GM10248 (cell line): ENCODE data around the gene COPZ1.

Source experiments
- CTCF ChIA-PET: fragments of 300-600 bp; sonication (Branson Sonifier 250); formaldehyde crosslinking; extraction: SDS; loops from one replicate; lab custom pipeline; 2021; ENCODE audit warnings: antibody characterized with exemption; lab: Yijun Ruan, JAX
- POLR2A ChIA-PET: fragments of 350-650 bp; sonication (Branson Sonifier 250); formaldehyde crosslinking; extraction: SDS; loops from one replicate; lab custom pipeline; 2020; ENCODE audit warnings: antibody characterized with exemption; lab: Yijun Ruan, JAX
- DNase-seq: peaks from one replicate; pipeline ENCODE4 v3.0.0; 2012; ENCODE audit errors: extremely low spot score
- CTCF ChIP-seq: IDR thresholded peaks from 2 replicates; pipeline ENCODE4 v1.5.1; 2012; ENCODE audit warnings: mild to moderate bottlenecking, low read depth; ENCODE audit errors: extremely low read depth, missing control alignments, control extremely low read depth

Gene COPZ1

GRCh38 chr12:54286042-54287030 lies 38.6 kb upstream of the COPZ1 start:
- DNase-seq, result no peak
- ChIA-PET CTCF (interaction anchor here (0.9 to 4.8 kb wide), 10 partner anchors 8 to 93 kb away, joined by 3 to 57 read pairs (median 4); partner anchors contain the start of gene COPZ1), POLR2A (interaction anchor here (0.6 to 1.8 kb wide), 10 partner anchors 10 to 190 kb away, joined by 3 to 9 read pairs (median 4); partner anchors contain the start of gene COPZ1)
- no peak for TF ChIP-seq CTCF

- TF ChIP-seq CTCF, result no peak
- CTCF ChIA-PET, result interaction anchor here (0.9 to 4.8 kb wide), 9 partner anchors 7 to 92 kb away, joined by 3 to 57 read pairs (median 4); partner anchors contain the start of gene COPZ1
- POLR2A ChIA-PET, result interaction anchor here (0.7 to 5.8 kb wide), 9 partner anchors 7 to 72 kb away, joined by 3 to 49 read pairs (median 4); partner anchors contain the start of genes CBX5, COPZ1 and HNRNPA1
- DNase-seq, result no peak
These were observed 37.4 kb upstream of the COPZ1 start for GRCh38 chr12:54287261-54288157.

DNA sequence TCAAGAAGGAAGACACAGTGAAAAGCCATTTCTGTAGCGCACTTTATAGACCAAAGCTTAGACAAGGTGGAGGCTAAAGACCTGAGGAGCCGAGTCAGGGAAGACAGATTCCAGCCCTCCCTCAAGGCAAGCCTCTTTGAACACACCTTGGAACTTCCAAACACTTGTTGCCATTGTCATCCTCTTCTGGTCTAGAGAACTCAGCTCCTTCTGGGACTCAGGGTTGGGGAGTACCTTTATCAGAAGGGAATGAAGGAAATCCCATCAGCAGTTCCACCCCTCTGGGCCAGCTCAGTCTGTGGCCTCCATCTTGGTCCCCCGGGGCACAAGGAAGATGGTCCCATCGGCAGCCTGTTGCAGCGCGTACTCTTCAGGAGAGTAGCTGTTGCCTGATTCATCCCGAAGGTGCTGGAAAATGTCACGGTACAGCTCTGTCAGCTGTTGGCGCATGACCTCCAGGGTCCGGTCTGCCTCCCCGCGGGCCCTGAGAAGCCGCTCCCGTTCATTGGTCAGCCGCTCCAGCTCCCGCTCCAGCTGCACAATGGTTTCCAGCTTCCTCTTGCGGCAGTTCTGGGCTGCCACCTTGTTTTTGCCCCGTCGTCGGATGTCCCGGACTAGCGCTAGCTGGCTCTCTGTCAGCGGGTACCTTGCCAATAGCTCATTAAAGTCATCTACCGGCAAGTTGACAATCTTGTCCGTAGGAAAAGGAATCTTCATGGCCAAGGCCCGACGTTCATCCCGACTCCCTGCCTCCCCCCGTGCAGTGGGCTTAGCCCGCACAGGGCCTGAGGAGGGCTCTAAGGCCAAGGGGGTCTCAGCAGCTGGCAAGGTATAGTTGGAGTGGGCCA lies 32.6 kb upstream of the COPZ1 start:
- no peak for DNase-seq
- POLR2A ChIA-PET, result interaction anchor here (0.6 to 5.8 kb wide), 8 partner anchors 9 to 241 kb away, joined by 3 to 49 read pairs (median 4); partner anchors contain the start of genes CBX5, COPZ1 and HNRNPA1
- CTCF ChIA-PET, result interaction anchor here (0.8 to 7.4 kb wide), 26 partner anchors 7 to 107 kb away, joined by 3 to 69 read pairs (median 9); partner anchors contain the start of gene COPZ1
- TF ChIP-seq CTCF, result no peak

GRCh38 chr12:54292931-54293241 lies 32.0 kb upstream of the COPZ1 start:
- no peak for TF ChIP-seq CTCF
- ChIA-PET POLR2A (interaction anchor here (1.0 to 5.8 kb wide), 3 partner anchors 12 to 237 kb away, joined by 3 to 49 read pairs (median 4); partner anchors contain the start of genes CBX5, COPZ1 and HNRNPA1), CTCF (interaction anchor here (0.8 to 7.4 kb wide), 28 partner anchors 8 to 107 kb away, joined by 3 to 69 read pairs (median 10); partner anchors contain the start of gene COPZ1)
- DNase-seq, result no peak

GRCh38 chr12:54294152-54294952 lies 30.6 kb upstream of the COPZ1 start:
- TF ChIP-seq CTCF, result peak; percentile 91
- CTCF ChIA-PET, result interaction anchor here (0.8 to 7.4 kb wide), 32 partner anchors 8 to 109 kb away, joined by 3 to 69 read pairs (median 8); partner anchors contain the start of genes CBX5, COPZ1 and HNRNPA1
- POLR2A ChIA-PET, result no interaction called here
- DNase-seq, result peak; percentile 79
